ENCODE measurements around the gene KLHL2.

Gene KLHL2

DNA sequence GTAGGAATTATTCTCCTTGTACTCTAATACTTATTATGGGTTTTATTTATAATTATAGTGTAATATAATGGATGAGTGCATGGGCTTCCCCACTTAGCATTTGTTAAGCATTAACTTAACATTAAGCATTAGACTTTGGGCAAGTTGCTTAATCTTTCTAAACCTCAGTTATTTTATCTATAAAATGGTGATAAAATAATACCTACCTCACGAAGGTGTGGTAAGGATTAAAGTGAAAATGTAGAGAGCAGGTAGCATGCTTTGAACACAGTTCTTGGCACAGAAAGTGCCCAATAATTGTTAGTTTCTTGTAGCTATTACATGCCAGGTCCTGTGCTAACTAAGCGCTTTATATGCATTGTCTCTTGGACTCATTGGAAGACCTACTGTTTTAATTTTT lies 122.7 kb downstream of the KLHL2 start:
- POLR2A ChIA-PET, result no interaction called here
- CTCF ChIA-PET, result interaction anchor here (0.6 to 1.4 kb wide), 3 partner anchors 131 to 267 kb away, joined by 3 to 7 read pairs (median 4); no protein-coding TSS in a partner anchor
- H3K27ac ChIP-seq (ENCODE audit: extremely low read depth, low read depth, low read length), result no peak overlapping the region
- H3K36me3 ChIP-seq (ENCODE audit: control insufficient read depth in 2 of 2, insufficient read depth in 1 of 2, low read length in 2 of 2), result peaks cover 13 to 15% of the 10 kb centered on the region in 2 experiments; a peak in 2 of 3 replicates
- H3K4me1 ChIP-seq (ENCODE audit: control insufficient read depth, insufficient read depth, low read length), result no peaks in the 10 kb centered on the region
- TF ChIP-seq ZNF175 (tag by site-specific recombination; IDR thresholded peaks at IDR 0.05) (no peak), ZNF776 (tag by site-specific recombination; IDR thresholded peaks at IDR 0.05; ENCODE audit: borderline replicate concordance) (no peak), ZNF112 (tag by site-specific recombination; IDR thresholded peaks at IDR 0.05) (no peak), ZNF10 (tag by site-specific recombination; IDR thresholded peaks at IDR 0.05) (no peak), ZNF623 (tag by site-specific recombination; IDR thresholded peaks at IDR 0.05) (no peak), PRDM6 (tag by site-specific recombination; IDR thresholded peaks at IDR 0.05) (no peak), ZNF600 (tag by site-specific recombination; IDR thresholded peaks at IDR 0.05) (no peak), ZNF501 (tag by site-specific recombination; IDR thresholded peaks at IDR 0.05) (no peak), ZBTB1 (tag by site-specific recombination; IDR thresholded peaks at IDR 0.05) (no peak), ZNF239 (tag by site-specific recombination; IDR thresholded peaks at IDR 0.05) (no peak), ZNF837 (tag by site-specific recombination; IDR thresholded peaks at IDR 0.05) (no peak), ZNF138 (tag by site-specific recombination; IDR thresholded peaks at IDR 0.05; ENCODE audit: borderline replicate concordance) (no peak), ZNF302 (tag by site-specific recombination; IDR thresholded peaks at IDR 0.05; ENCODE audit: low read depth) (no peak), HOXD13 (CRISPR knock-in tag; IDR thresholded peaks at IDR 0.05; ENCODE audit: borderline replicate concordance) (no peak)
- TF ChIP-seq, protein P1, sequence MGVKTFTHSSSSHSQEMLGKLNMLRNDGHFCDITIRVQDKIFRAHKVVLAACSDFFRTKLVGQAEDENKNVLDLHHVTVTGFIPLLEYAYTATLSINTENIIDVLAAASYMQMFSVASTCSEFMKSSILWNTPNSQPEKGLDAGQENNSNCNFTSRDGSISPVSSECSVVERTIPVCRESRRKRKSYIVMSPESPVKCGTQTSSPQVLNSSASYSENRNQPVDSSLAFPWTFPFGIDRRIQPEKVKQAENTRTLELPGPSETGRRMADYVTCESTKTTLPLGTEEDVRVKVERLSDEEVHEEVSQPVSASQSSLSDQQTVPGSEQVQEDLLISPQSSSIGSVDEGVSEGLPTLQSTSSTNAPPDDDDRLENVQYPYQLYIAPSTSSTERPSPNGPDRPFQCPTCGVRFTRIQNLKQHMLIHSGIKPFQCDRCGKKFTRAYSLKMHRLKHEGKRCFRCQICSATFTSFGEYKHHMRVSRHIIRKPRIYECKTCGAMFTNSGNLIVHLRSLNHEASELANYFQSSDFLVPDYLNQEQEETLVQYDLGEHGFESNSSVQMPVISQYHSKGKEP (tag by site-specific recombination; IDR thresholded peaks at IDR 0.05), result no peak
- H3K9me3 ChIP-seq (ENCODE audit: control insufficient read depth, insufficient read depth, low read depth, low read length), result no peaks in the 10 kb centered on the region
- no peak overlapping the region for H3K4me3 ChIP-seq (ENCODE audit: low read depth, low read length)

DNA sequence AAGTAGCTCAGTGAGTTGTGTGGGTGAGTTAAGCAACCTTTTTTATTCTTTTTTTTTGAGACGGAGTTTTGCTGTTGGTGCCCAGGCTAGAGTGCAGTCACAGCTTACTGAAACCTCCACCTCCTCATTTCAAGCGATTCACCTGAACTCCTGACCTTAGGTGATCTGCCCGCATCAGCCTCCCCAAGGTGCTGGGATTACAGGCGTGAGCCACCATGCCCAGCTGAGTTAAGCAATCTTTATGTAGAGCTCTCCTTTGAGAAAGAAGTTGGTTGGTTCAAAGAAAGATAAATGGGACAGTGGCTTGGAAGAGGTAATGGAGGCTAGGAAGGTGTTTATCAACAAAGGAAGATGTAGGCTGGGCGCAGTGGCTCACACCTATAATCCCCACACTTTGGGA lies 123.3 kb downstream of the KLHL2 start:
- no peaks in the 10 kb centered on the region for H3K4me1 ChIP-seq (ENCODE audit: control insufficient read depth, insufficient read depth, low read length)
- H3K36me3 ChIP-seq (ENCODE audit: control insufficient read depth in 2 of 2, insufficient read depth in 1 of 2, low read length in 2 of 2), result peaks cover 13 to 15% of the 10 kb centered on the region in 2 experiments; a peak in 2 of 3 replicates
- no peak overlapping the region for H3K27ac ChIP-seq (ENCODE audit: extremely low read depth, low read depth, low read length)
- TF ChIP-seq ZNF701 (tag by site-specific recombination; IDR thresholded peaks at IDR 0.05) (no peak), ZNF324 (tag by site-specific recombination; IDR thresholded peaks at IDR 0.05) (no peak)
- CTCF ChIA-PET, result interaction anchor here (0.7 to 1.4 kb wide), 2 partner anchors 131 to 199 kb away, joined by 3 to 7 read pairs; no protein-coding TSS in a partner anchor
- H3K9me3 ChIP-seq (ENCODE audit: control insufficient read depth, insufficient read depth, low read depth, low read length), result no peaks in the 10 kb centered on the region
- POLR2A ChIA-PET, result no interaction called here
- no peak overlapping the region for H3K4me3 ChIP-seq (ENCODE audit: low read depth, low read length)

- H3K36me3 ChIP-seq (ENCODE audit: control insufficient read depth in 2 of 2, insufficient read depth in 1 of 2, low read length in 2 of 2), result peaks cover 13 to 15% of the 10 kb centered on the region in 2 experiments; a peak in 2 of 3 replicates
- no peaks in the 10 kb centered on the region for H3K4me1 ChIP-seq (ENCODE audit: control insufficient read depth, insufficient read depth, low read length)
- no peaks in the 10 kb centered on the region for H3K9me3 ChIP-seq (ENCODE audit: control insufficient read depth, insufficient read depth, low read depth, low read length)
- ChIA-PET CTCF (interaction anchor here (0.6 kb wide), 1 partner anchor 36 kb away, joined by 3 read pairs; no protein-coding TSS in a partner anchor), POLR2A (no interaction called here)
- TF ChIP-seq ZNF169 (tag by site-specific recombination; IDR thresholded peaks at IDR 0.05) (no peak), ZSCAN18 (tag by site-specific recombination; IDR thresholded peaks at IDR 0.05) (no peak)
- H3K27ac ChIP-seq (ENCODE audit: extremely low read depth, low read depth, low read length), result no peak overlapping the region
- no peak overlapping the region for H3K4me3 ChIP-seq (ENCODE audit: low read depth, low read length)
These were observed 124.0 kb downstream of the KLHL2 start for GRCh38 chr4:165331359-165331758.

All from HEK293 (cell line).